Suppressor macrophage treated with lipopolysaccharide for 4 hours (primary cell): ENCODE results near the gene ZNF578.
"Not testable (repeated sequence)": the region's sequence is repeated elsewhere in the genome, so short reads cannot be mapped to it uniquely, and the experiment has no call there.

Source experiments
- DNase-seq: peaks from one replicate; pipeline ENCODE4 v3.0.0-alpha.2; 2020

Gene ZNF578

DNA sequence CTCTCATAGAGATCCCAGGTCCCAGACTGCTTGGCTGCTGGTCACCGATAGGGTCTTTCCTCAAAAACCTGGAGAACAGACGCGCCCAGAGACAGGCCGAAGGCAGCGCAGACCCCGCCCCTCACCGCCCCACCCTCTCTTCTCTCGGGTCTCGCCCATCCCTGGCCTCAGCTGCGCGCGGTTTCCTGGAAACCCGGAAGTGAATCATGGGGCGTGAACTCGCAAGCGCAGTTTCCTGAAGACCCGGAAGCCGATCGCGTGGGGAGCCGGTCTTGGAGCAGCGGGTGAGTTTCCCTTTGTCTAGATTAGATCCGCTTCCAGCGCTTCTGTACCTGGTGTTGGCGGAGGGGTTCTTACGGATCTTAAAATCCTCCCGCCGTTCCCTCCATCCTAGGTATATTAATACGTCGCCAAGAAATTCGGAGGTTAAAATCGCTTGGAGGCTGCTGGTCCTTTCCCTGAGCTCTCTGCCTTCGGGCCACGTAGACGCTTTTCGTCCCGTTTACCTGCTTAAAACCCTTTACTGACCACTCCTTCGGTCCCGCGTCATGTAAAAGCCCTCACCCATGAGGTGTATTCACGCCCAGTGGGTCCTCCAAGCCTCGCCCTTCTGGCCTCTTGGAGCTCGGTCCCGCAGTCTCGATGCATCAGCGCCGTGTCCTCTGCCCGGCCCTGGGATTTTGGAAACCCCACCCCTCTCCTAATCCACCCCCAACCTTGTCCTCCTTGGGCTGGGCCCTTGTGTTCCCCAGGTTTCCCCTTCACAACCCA, at the start of gene ZNF578:
ZNF578 (plus strand) TSS at position 230 of the 771 bp plus-strand sequence. CDS start 48,293 bp downstream, outside the sequence.
- peak; percentile 63 for DNase-seq

DNA sequence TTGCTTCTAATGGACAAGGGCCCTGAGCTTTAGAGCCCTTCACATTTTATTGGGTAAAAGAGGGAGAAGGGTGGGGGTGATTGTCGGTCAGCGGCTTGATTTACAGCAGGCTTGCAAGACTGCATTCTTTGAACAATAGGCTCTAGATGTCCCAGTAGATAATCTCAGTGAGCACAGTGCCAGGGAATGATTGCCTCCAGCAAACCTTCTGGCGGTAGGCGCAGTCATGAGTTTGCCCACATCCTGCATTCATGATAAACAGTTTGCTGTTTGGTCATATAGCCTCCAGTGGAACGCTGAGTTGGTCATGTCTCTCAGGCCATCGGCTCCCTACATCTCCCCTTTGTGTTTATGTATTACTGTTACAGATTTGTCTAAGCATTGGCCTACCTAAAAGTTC, 43.1 kb upstream of the ZNF578 start:
- DNase-seq: no peak

DNA sequence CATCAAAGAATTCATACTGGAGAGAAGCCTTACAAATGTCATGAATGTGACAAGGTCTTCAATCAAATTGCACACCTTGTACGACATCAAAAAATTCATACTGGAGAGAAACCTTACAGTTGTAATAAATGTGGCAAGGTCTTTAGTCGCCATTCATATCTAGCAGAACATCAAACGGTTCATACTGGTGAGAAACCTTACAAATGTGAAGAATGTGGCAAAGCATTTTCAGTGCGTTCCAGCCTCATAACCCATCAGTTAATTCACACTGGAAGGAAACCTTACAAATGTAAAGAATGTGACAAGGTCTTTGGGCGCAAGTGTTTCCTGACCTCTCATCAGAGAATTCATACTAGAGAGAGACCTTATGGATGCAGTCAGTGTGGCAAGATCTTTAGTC, 37.6 kb upstream of the ZNF578 start:
- DNase-seq: no peak

GRCh38 chr19:52428937-52429336, 24.4 kb upstream of the ZNF578 start, which contains the start of gene ZNF534:
Gene ZNF534, plus strand, starts transcription at chr19:52429148. Its CDS starts 2,327 bp downstream, at chr19:52431475.
- DNase-seq: no peak

DNA sequence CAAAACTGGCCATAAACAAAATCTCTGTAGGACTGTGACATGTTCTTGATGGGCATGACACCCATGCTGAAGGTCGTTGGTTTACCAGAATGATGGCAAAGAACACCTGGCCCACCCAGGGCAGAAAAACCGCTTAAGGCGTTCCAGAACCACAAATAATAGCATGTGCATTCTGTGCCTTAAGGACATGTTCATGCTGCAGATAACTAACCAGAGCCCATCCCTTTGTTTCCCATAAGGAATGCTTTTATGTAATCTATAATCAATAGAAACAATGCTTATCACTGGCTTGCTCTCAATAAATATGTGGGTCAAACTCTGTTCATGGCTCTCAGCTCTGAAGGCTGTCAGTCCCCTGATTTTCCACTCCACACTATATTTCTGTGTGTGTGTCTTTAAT, 11.2 kb upstream of the ZNF578 start:
- no peak for DNase-seq

DNA sequence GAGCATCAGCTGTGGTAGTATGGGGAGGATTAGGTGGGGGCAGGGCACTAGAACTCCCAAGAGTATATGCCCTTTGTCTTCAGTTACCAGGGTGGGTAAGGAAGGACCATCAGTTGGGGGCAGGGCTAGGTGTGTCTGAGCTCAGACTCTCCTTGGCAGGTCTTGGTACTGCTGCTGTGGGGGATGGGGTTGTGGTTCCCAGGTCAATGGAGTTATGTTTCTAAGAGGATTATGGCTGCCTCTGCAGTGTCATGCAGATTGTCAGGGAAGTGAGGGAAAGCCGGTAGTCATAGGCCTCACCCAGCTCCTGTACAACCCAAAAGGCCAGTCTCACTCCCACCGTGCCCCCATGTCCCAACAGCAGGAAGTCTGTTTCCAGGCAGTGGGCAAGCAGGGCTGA, 8.8 kb upstream of the ZNF578 start:
- no peak for DNase-seq

- DNase-seq: no peak
Measured at GRCh38 chr19:52451241-52451640, 2.1 kb upstream of the ZNF578 start.

DNA sequence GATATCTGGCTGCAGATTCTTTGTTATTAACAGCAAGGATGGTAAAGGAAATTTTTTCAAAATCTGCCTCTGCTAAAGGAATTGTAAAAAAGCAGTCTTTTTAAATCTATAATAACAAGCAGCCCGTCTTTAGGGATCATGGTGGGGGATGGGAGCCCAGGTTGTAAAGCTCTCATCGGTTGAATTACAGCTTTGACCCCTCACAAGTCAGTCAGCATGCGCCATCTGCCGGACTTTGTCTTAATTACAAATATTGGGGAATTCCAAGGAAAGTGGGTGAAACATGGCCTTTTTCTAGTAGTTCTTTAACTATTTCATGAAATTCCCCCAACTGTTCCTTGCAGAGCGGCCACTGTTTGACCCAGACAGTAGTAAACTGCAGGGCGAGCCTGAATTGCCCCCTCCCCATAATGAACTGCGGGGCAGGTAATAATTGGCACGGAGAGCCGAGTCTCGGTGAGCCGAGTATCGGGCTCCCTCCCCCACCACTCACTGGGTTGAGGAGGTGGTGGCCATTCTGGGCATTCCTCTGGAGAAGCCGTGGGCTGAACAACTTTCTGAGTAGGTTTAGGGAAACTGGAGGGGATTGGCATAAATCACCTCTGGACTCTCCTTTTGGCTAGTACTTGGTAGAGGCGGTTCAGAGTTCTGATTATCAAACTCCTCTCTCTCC, 11.6 kb downstream of the ZNF578 start:
- no peak for DNase-seq

DNA sequence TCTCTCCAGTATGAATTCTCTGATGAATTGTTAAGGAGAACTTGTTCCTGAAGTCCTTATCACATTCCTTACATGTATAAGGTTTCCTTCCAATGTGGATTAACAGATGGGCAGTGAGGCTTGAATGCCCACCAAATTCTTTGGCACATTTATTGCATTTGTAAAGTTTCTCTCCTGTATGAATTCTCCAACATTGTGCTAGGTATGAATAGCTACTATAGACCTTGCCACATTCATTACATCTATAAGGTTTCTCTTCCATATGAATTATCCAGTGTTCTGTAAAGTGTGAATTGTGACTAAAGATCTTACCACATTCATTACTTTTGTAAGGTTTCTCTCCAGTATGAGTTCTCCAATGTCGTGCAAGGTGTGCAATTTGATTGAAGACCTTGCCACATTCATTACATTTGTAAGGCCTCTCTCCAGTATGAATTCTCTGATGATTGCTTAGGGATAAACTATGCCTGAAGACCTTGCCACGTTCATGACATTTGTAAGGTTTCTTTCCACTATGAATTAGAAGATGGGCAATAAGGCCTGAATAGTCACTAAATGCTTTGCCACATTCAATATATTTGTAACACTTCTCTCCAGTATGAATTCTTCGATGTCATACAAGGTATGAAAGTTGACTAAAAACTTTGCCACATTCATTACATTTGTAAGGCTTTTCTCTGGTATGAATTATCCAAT, 20.4 kb downstream of the ZNF578 start:
- DNase-seq: no peak

GRCh38 chr19:52474351-52475127, 21.2 kb downstream of the ZNF578 start:
- DNase-seq: no peak

DNA sequence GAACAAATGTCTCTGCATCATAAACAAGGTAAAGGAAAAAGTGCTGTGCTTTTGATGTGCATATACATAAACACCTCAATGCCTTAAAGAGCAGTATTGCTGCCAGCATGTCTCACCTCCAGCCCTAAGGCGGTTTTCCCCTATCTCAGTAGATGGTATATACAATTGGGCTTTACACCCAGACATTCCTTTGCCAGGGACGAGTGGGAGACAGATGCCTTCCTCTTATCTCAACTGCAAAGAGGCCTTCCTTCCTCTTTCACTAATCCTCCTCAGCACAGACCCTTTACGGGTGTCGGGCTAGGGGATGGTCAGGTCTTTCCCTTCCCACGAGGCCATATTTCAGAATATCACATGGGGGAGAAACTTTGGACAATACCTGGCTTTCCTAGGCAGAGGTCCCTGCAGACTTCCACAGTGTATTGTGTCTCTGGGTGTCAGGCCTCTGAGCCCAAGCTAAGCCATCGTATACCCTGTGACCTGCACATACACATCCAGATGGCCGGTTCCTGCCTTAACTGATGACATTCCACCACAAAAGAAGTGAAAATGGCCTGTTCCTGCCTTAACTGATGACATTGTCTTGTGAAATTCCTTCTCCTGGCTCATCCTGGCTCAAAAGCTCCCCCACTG, 30.9 kb downstream of the ZNF578 start:
- not testable (repeated sequence) for DNase-seq

DNA sequence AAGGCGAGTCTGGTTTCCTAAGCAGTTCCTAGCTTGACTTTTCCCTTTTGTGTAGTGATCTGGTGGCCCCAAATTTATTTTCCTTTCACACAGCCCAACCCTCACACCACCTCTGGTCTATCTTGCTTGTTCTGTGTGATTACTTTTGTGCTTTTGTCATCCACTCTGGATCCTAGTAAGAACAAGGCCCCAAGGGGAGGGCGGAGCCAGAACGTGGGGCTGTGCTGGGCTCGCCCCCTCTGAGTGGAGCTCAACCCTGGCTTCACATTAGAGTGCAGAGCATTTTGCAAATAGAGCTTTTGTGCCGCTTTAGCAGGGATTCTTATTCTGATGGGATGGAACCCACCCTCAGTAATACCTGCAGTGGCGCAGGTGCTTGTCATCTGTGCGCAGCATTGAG, 31.7 kb downstream of the ZNF578 start:
- DNase-seq: not testable (repeated sequence)

- not testable (repeated sequence) for DNase-seq
Measured at GRCh38 chr19:52485561-52486240, 32.3 kb downstream of the ZNF578 start.

DNA sequence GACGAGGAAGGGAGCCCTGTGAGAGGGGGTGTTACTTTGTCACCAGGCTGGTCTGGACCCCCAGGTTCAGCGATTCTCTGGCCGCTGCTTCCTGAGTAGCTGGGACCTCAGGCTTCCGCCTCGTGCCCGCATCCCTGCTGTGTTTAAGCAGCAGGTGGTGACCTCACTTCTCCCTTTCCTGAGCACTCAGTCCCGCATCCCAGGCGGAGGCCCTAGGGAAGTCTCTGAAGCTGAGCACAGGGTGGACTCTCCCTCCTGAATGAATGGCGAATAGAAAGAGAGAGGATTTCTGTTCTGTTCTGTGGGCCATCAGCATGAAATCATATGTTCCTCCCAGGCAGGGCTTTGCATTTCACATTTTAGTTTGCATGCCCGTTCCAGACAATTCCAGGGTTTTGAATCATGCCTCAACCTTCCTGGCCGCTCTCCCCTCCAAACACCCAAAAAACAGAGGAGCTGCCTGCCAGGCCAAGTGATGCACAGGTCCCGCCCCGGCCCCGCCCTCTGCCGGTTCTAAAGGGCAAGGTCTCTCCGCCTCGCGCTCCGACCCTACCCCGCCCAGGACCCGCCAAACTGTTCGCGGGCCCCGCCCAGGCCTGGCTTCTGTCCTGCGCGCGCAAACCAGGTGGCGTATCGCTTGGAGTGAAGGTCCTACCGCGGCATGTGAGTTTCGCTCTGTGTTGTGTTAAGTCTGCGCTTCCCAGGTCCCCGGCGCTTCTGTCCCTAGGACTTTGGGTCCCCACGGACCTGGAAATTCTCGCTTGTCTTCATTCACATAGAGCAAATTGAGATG, 39.0 kb downstream of the ZNF578 start:
- DNase-seq: no peak

DNA sequence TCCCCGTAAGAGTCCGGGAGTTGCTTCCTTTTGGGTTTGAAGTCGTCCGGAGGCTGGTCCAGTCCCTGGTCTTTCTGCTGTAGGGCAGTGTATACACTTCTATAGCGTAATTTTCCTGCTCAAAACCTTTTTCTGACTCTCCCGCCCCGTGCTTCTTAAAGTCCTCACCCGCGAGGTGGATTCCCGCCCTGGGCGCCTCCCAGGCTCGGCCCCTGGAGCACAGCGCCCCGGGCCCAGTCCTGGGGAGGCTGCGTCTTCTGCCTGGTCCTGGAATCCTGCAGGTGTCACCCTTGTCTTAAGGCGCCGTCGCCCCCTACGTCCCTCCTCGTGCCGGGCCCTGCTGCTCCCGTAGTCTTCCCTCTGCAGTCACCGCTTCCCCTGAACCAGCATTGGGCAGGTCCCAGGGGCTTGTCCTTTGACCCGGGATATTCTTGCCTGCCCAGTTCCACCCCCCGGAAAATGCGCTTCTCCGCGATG, 39.7 kb downstream of the ZNF578 start:
- DNase-seq: no peak

GRCh38 chr19:52494518-52494917, 41.2 kb downstream of the ZNF578 start:
- no peak for DNase-seq

- DNase-seq: no peak
Measured at GRCh38 chr19:52498571-52498970, 45.2 kb downstream of the ZNF578 start.

GRCh38 chr19:52500474-52500873, 47.1 kb downstream of the ZNF578 start:
- not testable (repeated sequence) for DNase-seq

DNA sequence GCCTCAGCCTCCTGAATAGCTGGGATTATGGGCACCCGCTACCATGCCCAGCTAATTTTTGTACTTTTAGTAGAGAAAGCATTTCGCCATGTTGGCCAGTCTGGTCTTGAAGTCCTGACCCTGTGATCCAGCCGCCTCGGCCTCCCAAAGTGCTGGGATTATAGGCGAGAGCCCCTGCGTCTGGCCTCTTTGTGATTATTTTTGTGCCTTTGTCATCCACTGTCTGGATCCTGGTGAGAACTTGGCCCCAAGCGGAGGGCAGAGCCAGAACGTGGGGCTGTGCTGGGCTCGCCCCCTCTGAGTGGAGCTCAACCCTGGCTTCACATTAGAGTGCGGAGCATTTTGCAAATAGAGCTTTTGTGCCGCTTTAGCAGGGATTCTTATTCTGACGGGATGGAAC, 47.6 kb downstream of the ZNF578 start:
- DNase-seq: not testable (repeated sequence)

DNA sequence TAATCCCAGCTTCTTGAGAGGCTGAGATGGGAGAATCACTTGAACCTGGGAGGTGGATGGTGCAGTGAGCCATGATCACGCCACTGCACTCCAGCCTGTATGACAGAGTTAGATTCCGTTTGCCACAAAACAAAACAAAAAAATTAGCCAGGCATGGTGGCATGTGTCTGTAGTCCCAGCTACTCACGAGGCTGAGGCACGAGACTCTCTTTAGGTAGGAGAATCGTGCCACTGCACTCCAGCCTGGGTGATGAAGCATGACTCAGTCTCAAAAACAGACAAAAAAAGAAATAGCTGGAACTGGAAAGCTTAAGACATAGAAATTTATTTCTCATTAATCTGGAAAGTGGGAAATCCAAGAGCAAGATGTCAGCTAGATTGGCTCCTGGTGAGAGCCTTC, 53.9 kb downstream of the ZNF578 start:
- DNase-seq: no peak

DNA sequence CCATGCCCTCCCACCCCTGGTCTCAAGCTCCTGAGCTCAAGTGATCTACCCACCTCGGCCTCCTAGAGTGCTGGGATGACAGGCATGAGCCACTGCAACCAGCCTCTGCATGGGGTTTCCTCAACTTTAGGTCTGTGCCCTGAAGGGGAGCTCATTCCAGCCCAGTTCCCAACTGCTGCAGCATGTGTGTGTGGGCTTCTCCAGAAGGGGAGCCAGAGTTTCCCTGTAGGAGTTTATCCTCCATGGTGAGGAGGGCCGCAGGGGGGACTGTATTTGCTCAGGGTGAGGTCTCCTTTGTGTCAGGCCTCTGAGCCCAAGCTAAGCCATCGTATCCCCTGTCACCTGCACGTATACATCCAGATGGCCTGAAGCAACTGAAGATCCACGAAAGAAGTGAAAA, 62.8 kb downstream of the ZNF578 start:
- DNase-seq: no peak
